Measurements from ENCODE around the gene IGSF9B.

GRCh38 chr11:133901999-133902398 is 54.8 kb downstream of the IGSF9B start:
- TF ChIP-seq, protein P1, sequence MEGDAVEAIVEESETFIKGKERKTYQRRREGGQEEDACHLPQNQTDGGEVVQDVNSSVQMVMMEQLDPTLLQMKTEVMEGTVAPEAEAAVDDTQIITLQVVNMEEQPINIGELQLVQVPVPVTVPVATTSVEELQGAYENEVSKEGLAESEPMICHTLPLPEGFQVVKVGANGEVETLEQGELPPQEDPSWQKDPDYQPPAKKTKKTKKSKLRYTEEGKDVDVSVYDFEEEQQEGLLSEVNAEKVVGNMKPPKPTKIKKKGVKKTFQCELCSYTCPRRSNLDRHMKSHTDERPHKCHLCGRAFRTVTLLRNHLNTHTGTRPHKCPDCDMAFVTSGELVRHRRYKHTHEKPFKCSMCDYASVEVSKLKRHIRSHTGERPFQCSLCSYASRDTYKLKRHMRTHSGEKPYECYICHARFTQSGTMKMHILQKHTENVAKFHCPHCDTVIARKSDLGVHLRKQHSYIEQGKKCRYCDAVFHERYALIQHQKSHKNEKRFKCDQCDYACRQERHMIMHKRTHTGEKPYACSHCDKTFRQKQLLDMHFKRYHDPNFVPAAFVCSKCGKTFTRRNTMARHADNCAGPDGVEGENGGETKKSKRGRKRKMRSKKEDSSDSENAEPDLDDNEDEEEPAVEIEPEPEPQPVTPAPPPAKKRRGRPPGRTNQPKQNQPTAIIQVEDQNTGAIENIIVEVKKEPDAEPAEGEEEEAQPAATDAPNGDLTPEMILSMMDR (conservative IDR thresholded peaks at IDR 0.05 in 1 of 2, IDR thresholded peaks at IDR 0.05 in 1 of 2; ENCODE audit: extremely low read depth in 1 of 2, insufficient read depth in 1 of 2, low read depth in 1 of 2, low read length in 2 of 2), result no peak
- TF ChIP-seq EZH2 (IDR thresholded peaks at IDR 0.05; ENCODE audit: borderline replicate concordance, low read length), result no peak

Data from mammary epithelial cell (primary cell).